Stimulated activated CD4-positive, alpha-beta T cell treated with anti-CD3 and anti-CD28 coated beads, Interleukin-12 subunit alpha, Interleukin-12 subunit beta, amount 100 ng/mL, for 24 hours (primary cell): ENCODE measurements around the gene MYO5A.
"Not testable (repeated sequence)": the region's sequence is repeated elsewhere in the genome, so short reads cannot be mapped to it uniquely, and the experiment has no call there.

ENCODE experiments used
- DNase-seq, 2 experiments: peaks; one replicate each; pipeline ENCODE4 v3.0.0-alpha.2; 2020; ENCODE audit warnings: low read depth in 2 of 2

Gene MYO5A

GRCh38 chr15:52419494-52419893 lies 109.2 kb downstream of the MYO5A start:
- DNase-seq, result no peak

GRCh38 chr15:52417957-52418356 lies 110.7 kb downstream of the MYO5A start:
- no peak for DNase-seq

GRCh38 chr15:52417521-52417920 lies 111.2 kb downstream of the MYO5A start:
- no peak for DNase-seq

- DNase-seq, result not testable (repeated sequence)
These were observed 112.1 kb downstream of the MYO5A start for GRCh38 chr15:52416566-52416965.

GRCh38 chr15:52415628-52416027 lies 113.1 kb downstream of the MYO5A start:
- no peak for DNase-seq

- DNase-seq, result no peak
These were observed 113.7 kb downstream of the MYO5A start for GRCh38 chr15:52414936-52415335.

- DNase-seq, result no peak
These were observed 119.9 kb downstream of the MYO5A start for GRCh38 chr15:52408823-52409222.

GRCh38 chr15:52407374-52407773 lies 121.3 kb downstream of the MYO5A start:
- no peak for DNase-seq

- no peak for DNase-seq
These were observed 122.1 kb downstream of the MYO5A start for GRCh38 chr15:52406601-52407000.

- no peak for DNase-seq
These were observed 122.8 kb downstream of the MYO5A start for GRCh38 chr15:52405856-52406255.

GRCh38 chr15:52397118-52397517 lies 131.6 kb downstream of the MYO5A start:
- DNase-seq, result no peak

- no peak for DNase-seq
These were observed 134.6 kb downstream of the MYO5A start for GRCh38 chr15:52394118-52394517.

- no peak for DNase-seq
These were observed 136.5 kb downstream of the MYO5A start for GRCh38 chr15:52392008-52392687.

- DNase-seq, result no peak
These were observed 137.6 kb downstream of the MYO5A start for GRCh38 chr15:52391069-52391468.

GRCh38 chr15:52385670-52386069 lies 143.0 kb downstream of the MYO5A start:
- no peak for DNase-seq

GRCh38 chr15:52383100-52383588 lies 145.5 kb downstream of the MYO5A start:
- DNase-seq, result no peak

GRCh38 chr15:52382647-52383046 lies 146.0 kb downstream of the MYO5A start:
- DNase-seq, result no peak

GRCh38 chr15:52379395-52380106 lies 149.1 kb downstream of the MYO5A start:
- no peak for DNase-seq

GRCh38 chr15:52378746-52379394 lies 149.8 kb downstream of the MYO5A start:
- no peak for DNase-seq

- DNase-seq, result no peak
These were observed 158.7 kb downstream of the MYO5A start for GRCh38 chr15:52370010-52370409.

- DNase-seq, result no peak
These were observed 159.2 kb downstream of the MYO5A start for GRCh38 chr15:52369455-52369854.

- no peak for DNase-seq
These were observed 159.7 kb downstream of the MYO5A start for GRCh38 chr15:52369030-52369429.

- no peak for DNase-seq
These were observed 160.3 kb downstream of the MYO5A start for GRCh38 chr15:52368402-52368801.
